ENCODE data around the gene MAP2K5. TPM values are rescaled to one million over a fixed set of nuclear protein-coding genes. Genes with fewer than 3 reads are reported as not detected.

The MAP2K5 gene
- total RNA-seq, 1 donor from 2014 or later: 25.5 TPM

DNA sequence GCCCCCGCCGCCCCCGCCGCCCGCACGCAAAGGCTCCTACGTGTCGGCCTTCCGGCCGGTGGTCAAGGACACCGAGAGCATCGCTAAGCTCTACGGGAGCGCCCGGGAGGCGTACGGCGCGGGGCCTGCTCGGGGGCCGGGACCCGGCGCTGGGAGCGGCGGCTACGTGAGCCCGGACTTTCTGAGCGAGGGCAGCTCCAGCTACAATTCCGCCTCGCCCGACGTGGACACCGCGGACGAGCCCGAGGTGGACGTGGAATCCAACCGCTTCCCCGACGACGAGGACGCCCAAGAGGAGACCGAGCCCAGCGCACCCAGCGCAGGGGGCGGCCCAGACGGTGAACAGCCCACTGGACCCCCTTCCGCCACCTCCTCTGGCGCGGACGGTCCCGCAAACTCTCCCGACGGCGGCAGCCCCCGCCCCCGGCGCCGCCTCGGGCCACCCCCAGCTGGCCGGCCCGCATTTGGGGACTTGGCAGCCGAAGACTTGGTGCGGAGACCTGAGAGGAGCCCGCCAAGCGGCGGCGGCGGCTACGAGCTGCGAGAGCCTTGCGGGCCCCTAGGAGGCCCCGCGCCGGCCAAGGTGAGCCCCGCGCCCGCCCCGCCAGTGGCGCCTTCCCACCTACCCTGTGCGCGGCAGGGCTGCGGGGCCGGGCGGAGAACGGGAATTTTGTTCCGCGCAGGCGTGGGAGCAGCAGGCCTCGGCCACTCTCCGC, 285.2 kb downstream of the MAP2K5 start:
- DNase-seq: no peak
- Histone ChIP-seq H3K36me3 (no peaks in the 10 kb centered on the region), H3K9me3 (no peaks in the 10 kb centered on the region), H3K27ac (no peak overlapping the region), H3K4me1 (peaks cover 51% of the 10 kb centered on the region), H3K4me3 (no peak overlapping the region), H3K27me3 (ENCODE audit: low read depth) (peaks cover 100% of the 10 kb centered on the region)
- intact Hi-C loops (cut with DNase I): no loop called here
- no peak for ATAC-seq
- TF ChIP-seq, protein P1, sequence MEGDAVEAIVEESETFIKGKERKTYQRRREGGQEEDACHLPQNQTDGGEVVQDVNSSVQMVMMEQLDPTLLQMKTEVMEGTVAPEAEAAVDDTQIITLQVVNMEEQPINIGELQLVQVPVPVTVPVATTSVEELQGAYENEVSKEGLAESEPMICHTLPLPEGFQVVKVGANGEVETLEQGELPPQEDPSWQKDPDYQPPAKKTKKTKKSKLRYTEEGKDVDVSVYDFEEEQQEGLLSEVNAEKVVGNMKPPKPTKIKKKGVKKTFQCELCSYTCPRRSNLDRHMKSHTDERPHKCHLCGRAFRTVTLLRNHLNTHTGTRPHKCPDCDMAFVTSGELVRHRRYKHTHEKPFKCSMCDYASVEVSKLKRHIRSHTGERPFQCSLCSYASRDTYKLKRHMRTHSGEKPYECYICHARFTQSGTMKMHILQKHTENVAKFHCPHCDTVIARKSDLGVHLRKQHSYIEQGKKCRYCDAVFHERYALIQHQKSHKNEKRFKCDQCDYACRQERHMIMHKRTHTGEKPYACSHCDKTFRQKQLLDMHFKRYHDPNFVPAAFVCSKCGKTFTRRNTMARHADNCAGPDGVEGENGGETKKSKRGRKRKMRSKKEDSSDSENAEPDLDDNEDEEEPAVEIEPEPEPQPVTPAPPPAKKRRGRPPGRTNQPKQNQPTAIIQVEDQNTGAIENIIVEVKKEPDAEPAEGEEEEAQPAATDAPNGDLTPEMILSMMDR (IDR thresholded peaks at IDR 0.05): no peak

- TF ChIP-seq, protein P1 (IDR thresholded peaks at IDR 0.05): no peak
- intact Hi-C loops (cut with DNase I): no loop called here
- Histone ChIP-seq H3K4me3 (peak overlapping the region; percentile 11), H3K4me1 (peaks cover 58% of the 10 kb centered on the region), H3K27ac (no peak overlapping the region), H3K36me3 (no peaks in the 10 kb centered on the region), H3K27me3 (ENCODE audit: low read depth) (peaks cover 100% of the 10 kb centered on the region), H3K9me3 (no peaks in the 10 kb centered on the region)
- DNase-seq (no peak), ATAC-seq (no peak)
These were observed 285.9 kb downstream of the MAP2K5 start for GRCh38 chr15:67828278-67828968.

- ATAC-seq: no peak
- H3K27me3 ChIP-seq (ENCODE audit: low read depth): peaks cover 100% of the 10 kb centered on the region
- H3K4me1 ChIP-seq: peaks cover 65% of the 10 kb centered on the region
- TF ChIP-seq, protein P1 (IDR thresholded peaks at IDR 0.05): no peak
- no peaks in the 10 kb centered on the region for H3K36me3 ChIP-seq
- intact Hi-C loops (cut with DNase I): no loop called here
- H3K4me3 ChIP-seq: peak overlapping the region; percentile 11
- H3K27ac ChIP-seq: no peak overlapping the region
- H3K9me3 ChIP-seq: no peaks in the 10 kb centered on the region
- no peak for DNase-seq
These were observed 286.6 kb downstream of the MAP2K5 start for GRCh38 chr15:67828969-67829646.

DNA sequence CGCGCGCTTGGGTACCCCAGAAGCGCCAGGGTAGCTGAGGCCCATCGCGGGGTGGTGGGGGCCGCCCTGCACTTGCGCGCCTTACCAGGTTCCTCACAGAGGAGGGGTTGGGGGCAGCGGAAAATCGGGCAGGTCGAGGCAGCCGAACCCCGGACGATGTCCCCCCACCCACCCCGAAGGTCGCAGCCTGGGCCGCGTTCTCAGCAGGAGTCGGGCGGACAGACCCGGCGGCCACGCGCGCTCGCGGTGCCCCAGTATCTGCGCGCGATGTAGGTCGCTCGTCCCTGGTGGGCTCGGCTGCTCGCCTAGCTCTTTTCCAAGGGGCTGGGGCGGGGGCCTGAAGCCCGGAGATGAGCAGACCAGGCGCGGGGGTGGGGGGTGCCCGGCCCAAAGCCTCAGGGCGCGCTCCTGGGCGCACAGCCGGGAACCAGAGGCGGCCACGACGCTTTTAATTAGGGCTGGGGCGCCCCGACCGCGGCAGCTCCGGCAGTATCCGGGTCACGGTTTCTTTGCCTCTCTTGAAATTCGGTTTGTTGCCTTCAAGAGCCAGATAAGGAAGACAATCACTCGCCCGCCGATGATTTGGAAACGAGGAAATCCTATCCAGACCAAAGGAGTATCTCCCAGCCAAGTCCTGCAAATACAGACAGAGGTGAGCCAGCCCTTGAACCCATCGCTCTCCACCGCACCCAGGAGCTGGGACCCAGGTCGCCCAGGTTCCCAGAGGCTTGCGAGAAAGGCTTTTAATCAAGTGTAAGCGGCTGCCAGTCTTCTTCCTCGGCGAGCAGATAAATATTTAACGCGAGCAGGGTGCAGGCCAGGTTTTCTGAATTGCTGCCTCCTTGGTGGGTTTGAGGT, 287.4 kb downstream of the MAP2K5 start:
- Histone ChIP-seq H3K9me3 (no peaks in the 10 kb centered on the region), H3K27me3 (ENCODE audit: low read depth) (peaks cover 100% of the 10 kb centered on the region), H3K4me3 (no peak overlapping the region), H3K27ac (no peak overlapping the region), H3K4me1 (peaks cover 68% of the 10 kb centered on the region), H3K36me3 (no peaks in the 10 kb centered on the region)
- ATAC-seq: no peak
- TF ChIP-seq, protein P1 (IDR thresholded peaks at IDR 0.05): no peak
- intact Hi-C loops (cut with DNase I): no loop called here
- no peak for DNase-seq

DNA sequence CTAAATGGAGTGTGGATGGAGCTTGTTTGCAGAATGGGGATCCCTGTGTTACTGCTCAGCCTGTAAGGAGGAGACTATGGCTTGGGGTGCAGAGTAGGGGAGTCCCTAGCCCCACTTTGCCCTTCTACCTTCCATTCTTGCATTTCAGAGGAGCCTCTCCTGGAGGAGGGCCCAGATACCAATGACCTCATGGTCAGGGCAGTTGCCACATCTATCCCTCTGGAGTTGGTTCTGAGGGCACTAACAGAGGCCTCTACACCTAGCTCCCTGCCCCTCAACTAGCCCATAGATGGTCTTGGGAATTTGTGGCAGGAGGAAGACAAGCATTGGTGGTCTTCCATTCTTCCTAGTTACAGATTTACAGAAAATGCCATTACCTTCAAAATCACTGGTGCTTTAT, 288.9 kb downstream of the MAP2K5 start:
- Histone ChIP-seq H3K36me3 (no peaks in the 10 kb centered on the region), H3K27me3 (ENCODE audit: low read depth) (peaks cover 100% of the 10 kb centered on the region), H3K9me3 (no peaks in the 10 kb centered on the region), H3K27ac (no peak overlapping the region), H3K4me1 (peaks cover 68% of the 10 kb centered on the region), H3K4me3 (no peak overlapping the region)
- intact Hi-C loops (cut with DNase I): no loop called here
- ATAC-seq (no peak), DNase-seq (no peak)
- TF ChIP-seq, protein P1 (IDR thresholded peaks at IDR 0.05): no peak
